Measurements from ENCODE around the gene PLEKHH1.

DNA sequence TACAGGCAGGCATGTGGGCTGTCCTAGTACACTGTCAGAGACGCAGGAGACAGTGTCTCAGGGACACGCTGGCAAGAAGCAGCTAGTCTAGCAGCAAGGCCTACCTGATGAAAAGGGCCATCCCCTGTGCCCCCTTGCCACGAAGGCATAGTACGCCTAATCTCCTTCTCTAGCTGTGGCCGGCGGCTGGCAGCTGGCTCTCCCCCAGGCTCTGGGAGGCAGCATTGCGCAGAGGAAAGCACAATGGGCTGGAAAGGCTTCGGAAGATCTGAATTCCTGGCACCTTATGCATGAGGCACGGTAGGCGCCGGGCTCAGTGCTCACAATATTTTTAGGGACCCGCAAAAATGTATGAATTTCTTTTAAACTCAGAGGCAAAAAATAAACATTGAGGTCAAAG is 16.0 kb upstream of the PLEKHH1 start:
- TF ChIP-seq CTCF (IDR thresholded peaks at IDR 0.05 in 4 of 5, conservative IDR thresholded peaks at IDR 0.05 in 1 of 5), result no peak
- TF ChIP-seq POLR2A (IDR thresholded peaks at IDR 0.05), result no peak
